GM12891 (cell line): ENCODE measurements around the gene OR7C1.

Experiments used
- POLR2A ChIP-seq: IDR thresholded peaks from 2 replicates; pipeline ENCODE4 v1.6.1; 2011; ENCODE audit warnings: low read depth, low read length, control low read depth
- POLR2AphosphoS5 ChIP-seq: IDR thresholded peaks from 2 replicates; pipeline ENCODE4 v1.6.1; 2011; ENCODE audit warnings: low read depth, low read length, control low read depth

DNA sequence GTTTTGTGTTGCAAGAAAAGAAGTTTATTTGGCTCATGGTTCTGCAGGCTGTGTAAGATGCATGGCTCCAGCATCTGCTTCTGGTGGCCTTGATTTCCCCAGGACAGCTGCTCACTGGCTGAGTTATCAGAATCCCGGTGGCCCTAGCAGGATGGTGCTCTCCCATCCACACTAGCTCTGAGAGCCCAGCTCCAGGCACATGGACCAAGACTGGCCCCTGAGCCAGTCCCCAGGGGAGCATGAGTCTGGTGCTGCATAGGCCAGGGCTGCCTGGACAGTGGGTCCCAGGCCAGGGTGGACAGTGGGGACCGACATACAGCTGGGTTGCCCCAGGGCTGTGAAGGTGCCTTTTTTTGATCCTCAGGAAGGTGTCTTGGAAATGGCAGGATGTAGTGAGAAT is 67.0 kb downstream of the OR7C1 start:
- TF ChIP-seq POLR2AphosphoS5 (no peak), POLR2A (no peak)
